Measurements from ENCODE around the gene RPL38.

The RPL38 gene

GRCh38 chr17:74211141-74211911 is 7.8 kb downstream of the RPL38 start:
- peak in 1 of 2 experiments; percentile 20 for DNase-seq

- no peak for DNase-seq
Observed at GRCh38 chr17:74211912-74212208, 8.4 kb downstream of the RPL38 start.

GRCh38 chr17:74212209-74212912 is 8.9 kb downstream of the RPL38 start:
- DNase-seq = peak in 1 of 2 experiments; percentile 25

- DNase-seq = peak; percentile 64 to 69
Observed at GRCh38 chr17:74212913-74213791, 9.7 kb downstream of the RPL38 start, which contains the start of gene TTYH2. TTYH2 (plus strand) TSS chr17:74213571; CDS start chr17:74213588, 17 bp downstream.

- no peak for DNase-seq
Observed at GRCh38 chr17:74213861-74214391, 10.4 kb downstream of the RPL38 start.

GRCh38 chr17:74214484-74215341 is 11.2 kb downstream of the RPL38 start:
- DNase-seq = no peak

GRCh38 chr17:74215342-74215727 is 11.9 kb downstream of the RPL38 start:
- DNase-seq = no peak

GRCh38 chr17:74216505-74216904 is 13.0 kb downstream of the RPL38 start:
- no peak for DNase-seq

GRCh38 chr17:74217037-74217730 is 13.7 kb downstream of the RPL38 start:
- no peak for DNase-seq

GRCh38 chr17:74217888-74218287 is 14.4 kb downstream of the RPL38 start:
- DNase-seq = no peak

GRCh38 chr17:74218436-74218835 is 15.0 kb downstream of the RPL38 start:
- DNase-seq = no peak

GRCh38 chr17:74219576-74220133 is 16.2 kb downstream of the RPL38 start:
- no peak for DNase-seq

GRCh38 chr17:74220219-74220618 is 16.7 kb downstream of the RPL38 start:
- no peak for DNase-seq

GRCh38 chr17:74220946-74221818 is 17.7 kb downstream of the RPL38 start:
- no peak for DNase-seq

- no peak for DNase-seq
Observed at GRCh38 chr17:74222399-74222798, 18.9 kb downstream of the RPL38 start.

GRCh38 chr17:74223901-74224300 is 20.4 kb downstream of the RPL38 start:
- no peak for DNase-seq

GRCh38 chr17:74224959-74225725 is 21.7 kb downstream of the RPL38 start:
- no peak for DNase-seq

- DNase-seq = no peak
Observed at GRCh38 chr17:74226252-74226651, 22.8 kb downstream of the RPL38 start.
